ENCODE measurements around the gene NR2C2. TPM values are rescaled to one million over a fixed set of nuclear protein-coding genes. Genes with fewer than 3 reads are reported as not detected.
"Not testable (repeated sequence)": the region's sequence is repeated elsewhere in the genome, so short reads cannot be mapped to it uniquely, and the experiment has no call there.

NR2C2 gene
- total and polyA plus RNA-seq, 8 donors = 37.7 to 65.4 (median 55.8) TPM

DNA sequence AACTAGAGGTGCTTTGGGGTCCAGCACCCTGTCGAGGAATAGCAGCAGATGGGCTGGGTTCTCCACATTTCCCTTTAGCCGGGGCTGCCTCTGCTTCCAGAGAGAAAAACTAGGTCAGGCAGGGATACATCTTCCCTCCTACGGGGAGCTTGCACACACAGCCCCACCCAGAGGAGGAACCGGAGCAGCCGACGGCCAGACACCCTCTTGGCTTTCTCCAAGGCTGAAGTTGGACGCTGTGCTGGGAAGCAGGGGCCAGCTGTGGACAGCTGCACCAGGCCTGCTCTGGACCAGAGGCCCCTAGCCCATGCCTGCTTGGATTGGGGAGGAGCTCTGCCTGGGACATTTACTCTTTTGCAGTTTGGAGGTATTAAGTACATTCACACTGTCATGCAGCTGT, 44.7 kb upstream of the NR2C2 start:
- H3K4me1 ChIP-seq = no peaks in the 10 kb centered on the region
- H3K27ac ChIP-seq = no peak overlapping the region
- TF ChIP-seq CTCF (IDR thresholded peaks at IDR 0.05) = no peak
- ATAC-seq (peak; percentile 85), DNase-seq (peak in 2 of 4 donors; percentile 89 to 95)
- H3K27me3 ChIP-seq = no peaks in the 10 kb centered on the region
- no peaks in the 10 kb centered on the region for H3K9me3 ChIP-seq
- no peak overlapping the region for H3K4me3 ChIP-seq
- intact Hi-C loops (cut with DNase I) = no loop called here
- peaks cover 0 to 24% of the 10 kb centered on the region in 2 donors for H3K36me3 ChIP-seq

GRCh38 chr3:14903501-14903900, 43.9 kb upstream of the NR2C2 start:
- H3K27ac ChIP-seq; intact Hi-C loops (cut with DNase I); H3K27me3 ChIP-seq; H3K4me1 ChIP-seq; ATAC-seq; DNase-seq; H3K9me3 ChIP-seq; H3K4me3 ChIP-seq: not testable (repeated sequence)
- H3K36me3 ChIP-seq = peaks cover 0 to 16% of the 10 kb centered on the region in 2 donors

GRCh38 chr3:14905055-14905657, 42.2 kb upstream of the NR2C2 start:
- Histone ChIP-seq H3K9me3 (no peaks in the 10 kb centered on the region), H3K4me1 (no peaks in the 10 kb centered on the region), H3K36me3 (peaks cover 0 to 11% of the 10 kb centered on the region in 2 donors), H3K27me3 (no peaks in the 10 kb centered on the region), H3K4me3 (no peak overlapping the region), H3K27ac (no peak overlapping the region)
- intact Hi-C loops (cut with DNase I) = no loop called here
- DNase-seq = no peak
- no peak for TF ChIP-seq CTCF (IDR thresholded peaks at IDR 0.05)
- ATAC-seq = no peak

GRCh38 chr3:14906355-14906971, 40.9 kb upstream of the NR2C2 start:
- intact Hi-C loops (cut with DNase I) = no loop called here
- ATAC-seq = no peak
- DNase-seq = no peak
- H3K4me1 ChIP-seq = no peaks in the 10 kb centered on the region
- no peaks in the 10 kb centered on the region for H3K27me3 ChIP-seq
- H3K36me3 ChIP-seq = no peaks in the 10 kb centered on the region
- H3K4me3 ChIP-seq = no peak overlapping the region
- no peaks in the 10 kb centered on the region for H3K9me3 ChIP-seq
- H3K27ac ChIP-seq = no peak overlapping the region
- no peak for TF ChIP-seq CTCF (IDR thresholded peaks at IDR 0.05)

DNA sequence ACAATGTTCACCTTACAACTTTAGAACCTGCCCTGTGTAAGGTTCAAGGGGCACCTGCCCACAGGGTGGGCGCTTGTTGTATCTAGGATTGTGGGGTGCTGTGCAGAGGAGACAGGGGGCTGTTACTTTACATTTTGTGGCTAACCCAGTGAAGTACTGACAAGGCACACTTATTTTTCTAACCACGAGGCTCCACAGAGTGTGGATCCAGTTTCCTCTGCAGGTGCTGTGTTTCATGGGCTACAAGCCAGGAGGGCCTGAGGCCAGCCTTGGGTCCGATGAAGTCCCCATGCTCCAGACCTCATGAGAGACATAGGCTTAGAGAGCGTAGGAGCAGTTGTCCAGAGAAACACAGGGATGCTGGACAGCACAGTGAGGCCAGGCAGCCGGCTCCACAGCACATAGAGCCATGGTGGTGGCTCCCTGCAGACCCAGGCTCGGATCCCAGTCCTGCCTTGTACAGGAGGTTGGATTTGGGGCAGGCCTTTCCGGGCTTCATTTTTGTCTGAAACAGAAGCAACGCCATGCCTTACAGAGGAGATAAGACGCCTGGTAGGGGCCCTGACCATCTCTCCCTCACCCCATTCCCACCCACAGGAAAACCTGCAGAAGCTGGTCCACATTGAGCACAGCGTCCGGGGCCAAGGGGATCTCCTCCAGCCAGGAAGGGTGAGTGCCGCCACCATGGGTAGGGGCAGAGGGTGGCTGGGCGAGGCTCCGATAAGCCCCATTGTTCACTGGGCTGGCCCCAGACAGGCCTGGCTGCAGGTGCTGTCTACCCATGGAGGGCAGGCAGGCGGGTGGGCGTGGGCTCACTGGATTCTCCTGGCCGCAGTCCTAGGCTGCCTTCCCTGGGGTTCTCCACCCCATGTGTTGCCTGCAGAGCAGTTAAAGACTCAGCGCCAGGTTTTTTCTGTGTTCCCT, 40.1 kb upstream of the NR2C2 start:
- Histone ChIP-seq H3K4me1 (no peaks in the 10 kb centered on the region), H3K4me3 (no peak overlapping the region), H3K27ac (no peak overlapping the region), H3K36me3 (no peaks in the 10 kb centered on the region), H3K9me3 (no peaks in the 10 kb centered on the region), H3K27me3 (no peaks in the 10 kb centered on the region)
- ATAC-seq (no peak), DNase-seq (no peak)
- no peak for TF ChIP-seq CTCF (IDR thresholded peaks at IDR 0.05)
- intact Hi-C loops (cut with DNase I) = no loop called here
